Measurements from ENCODE around the gene SWSAP1.

DNA sequence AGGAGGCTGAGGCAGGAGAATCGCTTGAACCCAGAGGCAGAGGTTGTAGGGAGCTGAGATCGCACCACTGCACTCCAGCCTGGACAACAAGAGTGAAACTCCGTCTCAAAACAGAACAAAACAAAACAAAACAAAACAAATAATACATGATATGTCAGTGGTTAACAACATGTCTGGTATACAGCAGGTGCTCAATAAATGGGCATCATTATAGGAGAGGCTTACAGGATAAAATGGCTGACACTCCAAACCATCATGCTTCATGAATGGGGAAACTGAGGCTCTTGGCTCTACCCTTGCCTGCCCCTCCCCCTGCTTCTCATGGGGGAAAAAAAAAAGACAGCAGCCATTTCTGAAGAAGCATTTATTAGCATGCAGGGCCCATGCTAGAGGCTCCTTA lies 32.0 kb upstream of the SWSAP1 start:
- TF ChIP-seq CTCF (IDR thresholded peaks at IDR 0.05) (no peak), POLR2A (IDR thresholded peaks at IDR 0.05) (no peak), POLR2AphosphoS5 (IDR thresholded peaks at IDR 0.05) (no peak), EP300 (IDR thresholded peaks at IDR 0.05) (no peak)

Measured in stomach (tissue), 4 donors.